IPS DF 4.7 (cell line): ENCODE data around the gene A1CF.
"Not testable (repeated sequence)": the region's sequence is repeated elsewhere in the genome, so short reads cannot be mapped to it uniquely, and the experiment has no call there.

Source experiments
- DNase-seq: peaks from one replicate; pipeline ENCODE4 v3.0.0-alpha.2; 2013; ENCODE audit warnings: low spot score; ENCODE audit errors: extremely low read depth

Gene A1CF

GRCh38 chr10:50788951-50789945 is 96.2 kb downstream of the A1CF start:
- DNase-seq = peak; percentile 30

- not testable (repeated sequence) for DNase-seq
Measured at GRCh38 chr10:50787962-50788361, 97.5 kb downstream of the A1CF start.

GRCh38 chr10:50782017-50782416 is 103.4 kb downstream of the A1CF start:
- DNase-seq = not testable (repeated sequence)

GRCh38 chr10:50780036-50780435 is 105.4 kb downstream of the A1CF start:
- not testable (repeated sequence) for DNase-seq

- not testable (repeated sequence) for DNase-seq
Measured at GRCh38 chr10:50774868-50775267, 110.6 kb downstream of the A1CF start.

- DNase-seq = not testable (repeated sequence)
Measured at GRCh38 chr10:50772042-50772441, 113.4 kb downstream of the A1CF start.

GRCh38 chr10:50766774-50767513 is 118.5 kb downstream of the A1CF start:
- DNase-seq = not testable (repeated sequence)
